ENCODE data around the gene SLC25A40.

Gene SLC25A40

DNA sequence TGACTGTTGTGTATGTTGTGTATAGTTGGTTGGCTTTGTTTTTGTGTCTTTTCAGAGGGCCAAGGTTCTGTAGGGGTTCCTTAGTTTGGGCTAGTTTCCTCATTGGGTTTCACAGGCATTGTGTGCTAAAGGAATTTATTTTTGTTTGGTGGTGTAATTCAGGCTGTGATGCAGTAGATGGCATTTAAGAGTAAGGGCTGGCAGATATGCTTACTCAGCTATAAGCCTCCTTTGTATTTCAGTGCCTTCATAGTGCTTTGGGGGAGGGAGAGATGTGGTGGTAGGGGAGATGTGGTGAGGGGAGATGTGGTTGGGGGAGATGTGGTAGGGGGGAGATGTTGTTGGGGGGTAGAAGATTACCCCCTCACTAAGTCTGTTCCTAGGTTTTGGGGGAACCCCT is 91.7 kb downstream of the SLC25A40 start:
- DNase-seq = no peak
